ENCODE measurements around the gene PLOD2.
A peak's percentile ranks its signal among the peaks of the same experiment; 100 is the strongest.

The PLOD2 gene

DNA sequence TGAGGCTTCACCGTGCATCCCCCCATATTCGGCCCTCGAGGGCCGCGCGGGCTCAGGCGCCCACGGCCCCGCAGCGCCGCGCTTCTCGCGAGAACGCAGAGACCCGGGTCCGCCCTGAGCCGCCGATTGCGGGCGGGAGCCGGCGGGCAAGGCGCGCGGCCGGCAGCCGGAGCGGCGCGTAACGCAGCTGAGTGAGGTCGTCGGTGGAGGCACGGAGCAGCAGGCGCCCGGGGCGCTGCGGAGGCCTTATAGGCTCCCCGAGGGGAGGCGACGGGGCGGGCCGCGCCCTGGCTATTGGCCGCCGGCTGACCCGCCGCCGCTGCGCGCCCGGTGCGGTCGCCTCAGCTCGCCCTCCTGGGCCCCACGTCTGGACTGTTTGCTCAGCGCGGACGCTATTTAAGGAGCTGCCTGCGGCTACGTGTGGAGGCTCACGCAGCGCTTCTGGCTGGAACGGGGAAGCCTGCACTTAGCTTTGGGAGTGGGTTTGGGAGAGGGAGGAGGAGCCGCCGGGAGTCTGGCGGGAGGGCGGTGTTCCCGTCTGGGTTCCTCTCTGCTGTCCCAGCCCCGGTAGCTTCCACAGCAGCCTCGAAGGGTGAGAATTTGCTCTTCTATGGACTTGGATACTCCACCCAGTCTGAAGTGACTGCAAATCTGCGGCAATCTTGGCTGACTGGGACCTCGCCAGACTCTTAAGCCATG is at the start of gene PLOD2:
PLOD2 (minus strand) TSS at position 221 of the 699 bp plus-strand sequence; CDS start at position 26, 195 bp downstream.
- no peak for FAIRE-seq

DNA sequence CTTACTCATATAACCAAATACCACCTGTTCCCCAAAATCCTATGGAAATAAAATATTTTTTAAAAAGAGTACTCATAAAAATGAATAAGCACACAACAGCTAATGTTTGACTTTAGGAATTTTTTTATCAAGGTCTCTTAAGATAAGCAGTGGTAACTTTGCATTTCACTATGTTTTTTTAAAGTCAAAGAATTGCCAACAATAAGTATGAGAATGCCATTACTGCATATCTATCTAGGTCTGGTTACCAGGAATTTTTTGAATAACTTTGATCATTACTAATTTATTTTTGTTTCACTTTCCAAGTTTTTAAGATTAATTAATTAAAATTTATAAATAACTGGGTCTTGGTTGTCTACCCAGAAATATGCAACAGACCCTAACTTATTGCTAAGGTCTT is 48.4 kb upstream of the PLOD2 start:
- no peak for FAIRE-seq

DNA sequence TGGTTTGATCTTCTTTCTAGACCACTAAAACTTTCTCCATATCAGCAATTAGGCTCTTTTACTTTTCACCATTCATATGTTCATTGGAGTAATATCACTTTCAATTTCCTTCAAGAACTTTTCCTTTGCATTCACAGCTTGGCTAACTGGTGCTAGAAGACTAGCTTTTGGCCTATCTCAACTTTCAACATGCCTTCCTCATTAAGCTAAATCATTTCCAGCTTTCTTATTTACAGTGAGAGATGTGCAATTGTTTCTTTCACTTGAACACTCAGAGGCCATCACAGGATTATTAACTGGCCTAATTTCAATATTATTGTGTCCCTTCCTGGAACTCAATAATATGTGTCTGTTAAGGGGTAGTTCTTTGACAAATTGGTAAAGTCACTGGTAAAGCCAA is 42.8 kb upstream of the PLOD2 start:
- no peak for FAIRE-seq

DNA sequence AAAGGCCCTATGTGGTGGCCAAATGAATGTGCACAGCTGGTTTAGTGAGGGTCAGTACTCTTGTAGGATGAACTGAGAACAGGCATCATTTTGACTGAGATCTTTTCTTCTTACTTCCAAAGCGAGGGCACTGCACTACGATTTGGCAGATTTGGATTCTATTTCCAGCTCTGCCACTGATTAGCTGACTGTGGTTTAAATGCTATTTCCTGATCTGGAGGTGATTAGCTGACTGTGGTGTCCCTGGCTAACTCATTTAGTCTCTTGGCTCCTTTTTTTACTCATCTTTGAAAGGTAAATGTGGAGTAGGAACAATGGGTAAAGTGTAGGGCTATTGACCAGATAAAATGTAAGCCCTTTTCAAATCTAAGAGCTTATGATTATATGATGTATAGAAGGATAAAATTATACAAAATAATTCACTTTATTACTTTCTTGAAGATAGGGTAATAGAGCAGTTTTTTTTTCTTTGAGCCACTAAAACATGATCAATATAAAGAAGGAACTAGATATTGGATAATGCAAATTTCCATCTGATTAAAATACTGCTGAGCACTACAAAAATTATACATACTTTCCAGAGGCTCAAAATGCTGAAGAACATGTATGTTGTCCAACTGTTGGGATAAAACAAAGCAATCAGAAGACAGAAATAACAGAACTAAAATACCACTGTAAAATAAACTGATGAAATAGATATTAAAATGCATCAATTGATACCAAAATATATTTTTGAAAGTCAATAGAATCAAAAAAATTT is 39.7 kb upstream of the PLOD2 start:
- FAIRE-seq = no peak

DNA sequence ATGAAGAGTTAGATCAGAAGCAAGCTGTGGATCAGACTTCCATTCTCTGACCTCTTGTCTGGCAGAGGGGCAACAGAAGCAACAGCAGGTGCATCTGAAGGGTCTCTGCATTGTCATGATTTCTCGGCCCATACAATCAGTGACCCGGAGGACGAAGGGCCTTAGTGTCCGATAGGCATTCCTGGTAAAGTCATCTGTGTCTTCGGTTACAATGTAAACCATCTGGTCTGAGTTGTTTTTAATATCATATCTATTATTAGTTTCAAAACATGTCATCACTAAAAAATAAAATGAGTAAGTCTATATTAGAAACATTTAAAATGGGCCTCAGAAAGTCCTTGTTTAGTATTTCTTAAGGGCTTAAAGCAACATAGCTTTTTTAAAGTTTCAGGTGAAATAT is 38.8 kb upstream of the PLOD2 start:
- FAIRE-seq = no peak

DNA sequence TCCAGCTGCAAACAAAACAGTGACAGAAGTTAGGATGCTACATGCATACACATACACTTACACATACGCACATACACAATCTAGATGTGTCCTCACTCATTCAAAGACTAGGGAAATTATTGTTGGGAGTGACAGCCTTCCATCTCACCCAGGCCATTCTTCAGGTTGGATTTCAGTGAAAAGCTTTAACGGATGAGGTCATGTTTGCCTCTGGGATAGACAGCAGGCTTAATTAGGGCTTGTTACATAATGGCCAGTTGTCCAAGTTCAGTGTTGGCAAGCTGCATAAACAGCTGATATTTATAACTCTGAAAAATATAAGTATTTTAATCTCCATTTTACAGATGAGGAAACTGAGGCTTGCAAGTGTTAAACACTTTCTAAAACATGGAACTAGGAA is 35.8 kb upstream of the PLOD2 start:
- FAIRE-seq = no peak

DNA sequence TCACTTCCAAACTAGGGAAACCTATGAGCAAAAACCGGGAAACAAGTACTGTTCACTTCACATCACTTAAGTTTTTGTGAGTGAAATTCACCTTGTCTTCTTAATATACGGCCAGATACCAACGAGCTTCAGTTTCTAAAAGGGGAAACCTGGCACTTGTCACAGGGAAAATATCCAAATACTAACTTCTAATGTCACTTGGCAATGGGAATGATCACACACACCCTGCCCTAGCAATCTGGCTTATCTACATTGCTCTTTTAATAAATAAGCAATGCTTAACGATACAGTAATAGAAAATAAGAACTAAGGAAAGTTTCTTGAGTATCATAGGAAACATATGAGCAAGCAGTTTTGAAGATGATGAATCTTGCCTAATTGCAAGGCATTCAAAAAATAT is 34.6 kb upstream of the PLOD2 start:
- FAIRE-seq = no peak

DNA sequence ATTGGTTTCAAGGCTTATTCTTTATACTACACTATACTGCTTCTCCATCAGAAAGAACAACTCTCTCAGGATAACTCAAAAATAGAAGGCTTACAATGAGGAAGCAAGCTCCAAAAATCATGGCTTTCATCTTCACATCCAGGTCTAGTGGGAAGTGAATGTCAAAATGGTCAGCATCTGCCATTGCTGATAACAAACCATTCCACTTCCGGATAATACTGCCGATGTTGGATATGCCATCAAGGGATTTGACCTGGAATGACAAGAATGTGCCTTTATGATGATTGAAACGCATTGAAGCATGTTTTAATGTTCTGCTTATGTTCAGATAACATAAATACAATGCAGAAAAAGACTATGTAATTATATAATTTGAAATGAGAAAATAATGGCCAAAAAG is 34.0 kb upstream of the PLOD2 start:
- no peak for FAIRE-seq

DNA sequence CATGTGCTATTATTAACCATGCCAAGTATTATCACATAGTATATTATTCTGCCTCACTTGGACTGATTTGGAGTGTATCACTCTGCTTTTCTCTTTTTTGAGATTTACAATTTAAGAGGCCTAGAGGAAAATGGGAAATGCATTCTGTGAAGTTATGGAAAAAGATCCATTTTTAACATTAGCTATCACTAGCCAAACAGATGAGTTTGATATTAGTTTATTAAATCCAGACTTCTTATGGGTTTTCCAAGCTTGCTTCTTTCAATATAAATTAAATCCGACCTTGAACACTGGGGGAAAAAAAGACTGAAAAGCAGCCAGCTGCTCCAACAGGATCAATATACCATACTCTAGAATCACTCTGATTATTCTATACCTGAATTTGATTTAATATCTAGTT is 30.1 kb upstream of the PLOD2 start:
- FAIRE-seq = no peak

DNA sequence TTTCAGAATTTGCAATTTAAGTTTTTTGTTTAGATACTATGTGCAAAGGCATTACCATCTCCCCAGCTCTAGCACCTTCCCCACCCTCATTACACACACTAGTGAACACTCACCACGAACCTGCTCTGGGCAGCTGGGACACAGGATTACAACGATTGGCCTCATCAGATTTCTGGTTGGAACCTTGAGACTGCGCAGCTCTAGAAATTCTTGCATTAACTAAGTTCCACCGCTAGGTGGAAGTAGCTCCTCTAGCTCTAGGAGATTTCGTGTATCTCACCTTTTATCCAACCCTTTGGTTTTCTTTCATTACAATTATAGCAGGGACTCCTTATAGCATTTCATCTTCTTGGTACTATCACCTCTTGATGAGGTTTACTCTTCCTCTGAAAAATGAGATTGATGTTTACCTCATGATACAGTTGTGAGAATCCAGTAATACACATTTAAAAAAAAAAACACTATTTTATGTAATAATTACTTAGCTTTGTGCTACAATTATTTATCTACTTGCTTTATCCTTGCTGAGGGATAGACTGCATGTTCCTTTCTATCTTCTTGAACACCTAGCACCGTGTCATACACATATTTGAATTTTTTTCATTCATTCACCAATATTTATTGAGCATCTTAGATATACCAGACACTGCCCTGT is 28.7 kb upstream of the PLOD2 start:
- FAIRE-seq = peak; percentile 76

DNA sequence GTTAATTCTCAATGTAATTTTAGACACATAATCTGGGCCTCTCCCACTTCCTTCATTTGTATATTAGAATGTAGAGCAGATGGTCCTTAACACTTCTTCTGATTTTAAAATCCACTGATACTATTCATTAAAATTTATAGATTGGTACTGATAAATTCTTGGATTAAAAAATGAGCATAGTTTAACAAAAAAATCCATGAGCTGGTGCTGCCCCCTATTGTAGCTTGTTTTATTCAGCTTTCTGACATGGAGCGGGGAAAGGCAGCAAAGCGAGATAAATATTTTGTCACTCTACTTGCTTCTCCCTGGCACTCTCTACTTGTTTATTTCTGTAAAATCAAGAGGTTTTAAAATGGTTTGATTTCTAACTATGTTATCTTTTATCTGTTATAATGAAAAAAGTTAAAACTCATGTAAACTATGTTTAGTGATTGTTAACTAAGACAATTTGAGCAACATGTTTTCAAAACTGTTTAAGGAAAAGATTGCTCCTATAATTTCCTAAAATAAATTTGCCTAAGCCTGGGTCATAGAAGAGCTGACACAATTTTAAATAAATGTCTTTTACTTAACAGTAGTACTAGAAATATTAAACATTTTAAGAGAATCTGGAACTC is 26.5 kb upstream of the PLOD2 start:
- FAIRE-seq = peak; percentile 80

DNA sequence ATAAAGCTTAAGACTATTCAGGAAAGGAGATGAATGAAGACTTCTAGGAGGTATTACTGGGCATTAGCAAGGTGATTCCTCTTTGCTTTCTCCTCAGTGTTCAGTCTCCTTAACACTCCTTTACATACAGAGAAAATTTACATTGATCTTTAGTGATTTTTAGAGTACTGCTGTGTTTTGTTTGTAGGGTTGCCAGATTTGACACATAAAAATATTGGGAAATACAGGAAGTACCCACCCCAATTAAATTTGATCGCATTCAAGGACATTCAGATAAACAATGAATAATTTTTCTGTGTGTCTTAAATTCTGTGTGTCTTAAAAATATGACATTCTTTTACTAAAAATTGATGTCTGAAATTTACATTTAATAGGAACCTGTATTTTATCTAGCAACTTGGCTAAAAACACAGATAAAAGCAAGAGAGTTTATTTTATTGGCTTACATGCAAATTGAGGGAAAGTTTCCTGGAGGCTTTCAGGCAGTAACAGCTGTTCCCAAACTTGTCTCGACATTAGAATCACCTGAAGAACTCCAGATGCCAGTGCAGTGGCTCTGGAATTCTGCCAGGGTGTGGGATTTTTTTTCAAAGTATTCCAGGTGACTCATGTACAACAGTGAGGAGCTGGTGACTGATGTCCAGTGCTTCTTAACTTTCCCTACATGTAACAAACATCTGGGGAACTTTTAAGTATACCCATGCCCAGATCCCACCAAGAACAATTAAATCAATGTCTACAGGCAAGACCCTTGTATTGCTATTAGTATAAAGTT is 23.4 kb upstream of the PLOD2 start:
- no peak for FAIRE-seq

DNA sequence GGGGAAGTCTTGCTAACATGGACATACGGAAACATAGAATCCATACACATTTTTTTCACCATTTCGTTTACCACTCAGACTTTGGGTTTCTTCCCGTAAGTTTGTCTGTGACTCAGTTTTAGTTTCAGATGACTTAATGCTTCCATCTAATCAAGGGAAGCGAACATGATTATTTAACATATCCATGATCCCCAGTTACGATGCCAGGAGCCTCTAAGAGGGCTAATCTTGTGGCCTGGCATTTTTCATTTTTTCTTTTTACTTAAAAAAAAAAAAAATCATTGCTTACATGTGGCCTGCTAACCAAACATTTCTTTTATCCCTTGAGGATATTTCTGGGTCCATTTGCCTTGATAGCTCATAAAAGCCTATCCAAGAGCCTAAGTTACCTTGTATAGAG is 20.2 kb upstream of the PLOD2 start:
- FAIRE-seq = no peak

DNA sequence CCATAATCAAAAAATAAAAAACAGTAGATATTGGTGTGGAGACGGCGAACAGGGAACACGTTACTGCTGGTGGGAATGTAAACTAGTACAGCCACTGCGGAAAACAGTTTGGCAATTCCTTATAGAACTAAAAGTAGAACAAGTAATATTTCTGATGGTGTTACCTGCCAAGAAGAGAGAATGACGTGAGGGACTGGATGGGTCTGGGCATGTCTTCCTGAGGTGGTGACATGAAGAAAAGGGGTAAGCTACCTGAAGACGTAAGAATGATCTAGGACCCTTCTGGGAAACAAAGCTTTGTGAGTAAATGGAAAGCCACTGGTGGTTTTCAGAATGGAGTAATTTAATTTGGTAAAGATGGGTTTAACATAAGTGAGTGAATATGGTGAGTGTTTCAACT is 19.4 kb upstream of the PLOD2 start:
- no peak for FAIRE-seq

DNA sequence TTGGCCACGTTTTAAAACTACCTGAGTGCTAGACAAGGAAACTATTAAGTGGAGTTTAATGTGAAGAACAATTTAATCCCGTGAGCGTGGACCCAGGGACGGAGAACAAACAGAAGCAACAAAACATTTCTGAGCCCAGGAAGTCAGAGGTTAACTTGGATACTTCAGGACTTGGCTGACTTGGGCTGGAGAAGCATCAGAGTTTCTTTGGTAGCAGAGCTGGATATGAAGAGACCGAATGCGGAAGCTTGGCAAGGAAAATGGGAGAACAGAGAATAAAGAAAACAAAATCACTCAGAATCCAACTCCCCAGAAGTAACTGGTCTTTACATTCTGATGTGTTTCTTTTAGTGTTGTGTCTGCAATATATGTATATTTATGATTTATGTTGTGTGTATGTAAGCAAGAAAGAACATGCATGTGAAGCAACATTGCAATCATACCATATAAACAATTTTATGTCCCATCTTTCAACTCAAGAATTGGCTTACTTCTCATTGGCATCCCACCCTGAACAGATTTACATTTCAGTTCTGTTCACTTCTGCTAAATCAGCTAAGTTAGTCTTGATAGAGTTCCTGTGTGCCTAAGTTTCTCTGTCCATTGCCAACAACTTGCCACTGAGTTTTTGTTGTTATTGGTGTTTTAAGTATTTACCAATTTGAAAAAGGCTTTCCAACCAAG is 17.2 kb upstream of the PLOD2 start:
- no peak for FAIRE-seq

DNA sequence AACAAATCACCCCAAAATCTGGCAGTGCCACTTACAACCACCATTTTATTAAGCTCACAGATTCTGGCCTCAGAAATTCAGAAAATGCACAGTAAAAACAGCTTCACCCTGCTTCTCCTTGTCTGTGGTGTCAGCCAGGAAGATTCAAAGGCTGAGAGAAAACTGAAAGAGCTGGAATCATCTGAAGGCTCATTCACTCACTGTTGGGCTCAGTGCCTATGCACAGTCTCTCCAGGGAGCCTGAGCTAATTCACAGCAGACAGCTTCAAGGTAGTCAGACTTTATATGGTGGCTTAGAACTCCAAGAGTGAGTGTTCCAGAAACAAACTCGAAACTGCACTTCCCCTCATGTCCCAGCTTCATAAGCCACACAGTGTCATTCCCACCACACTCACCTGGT is 16.5 kb upstream of the PLOD2 start:
- FAIRE-seq = no peak

DNA sequence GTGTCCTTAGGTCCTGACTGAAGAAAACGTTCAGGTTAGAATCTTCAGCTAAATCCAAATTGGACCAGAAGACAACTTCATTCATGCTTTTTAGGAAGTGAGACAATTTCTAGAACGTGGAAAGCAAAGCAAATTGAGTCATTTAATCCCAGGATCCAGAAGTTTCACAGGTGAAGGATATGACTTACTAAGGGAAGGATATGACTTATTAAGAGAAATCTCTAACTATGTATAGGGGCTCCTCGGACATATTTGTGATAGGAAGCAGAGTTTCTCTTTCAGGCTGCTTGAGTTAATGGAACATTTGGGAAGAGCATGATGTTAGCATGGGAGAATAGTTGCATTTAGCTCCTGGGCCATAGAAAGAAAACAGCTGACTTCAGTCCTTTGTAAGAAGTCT is 16.1 kb upstream of the PLOD2 start:
- FAIRE-seq = no peak

DNA sequence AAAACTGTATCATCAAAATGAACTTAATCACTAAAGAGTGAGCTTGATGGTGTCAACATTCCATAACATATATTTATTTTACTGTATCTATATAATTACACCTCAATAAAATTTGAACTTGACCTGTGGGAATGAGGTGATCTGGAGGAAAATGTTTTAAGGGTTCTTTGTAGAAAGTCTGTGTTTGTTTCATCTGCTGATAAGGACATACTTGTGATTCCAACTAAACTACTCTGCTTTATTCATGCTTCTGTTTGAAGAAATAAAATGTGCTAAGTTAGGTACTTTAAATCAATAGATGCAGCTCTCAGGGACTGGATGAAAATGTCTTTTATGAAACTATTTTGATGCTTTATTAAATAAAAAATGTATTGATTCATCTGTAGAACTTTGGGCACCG is 11.6 kb upstream of the PLOD2 start:
- no peak for FAIRE-seq

DNA sequence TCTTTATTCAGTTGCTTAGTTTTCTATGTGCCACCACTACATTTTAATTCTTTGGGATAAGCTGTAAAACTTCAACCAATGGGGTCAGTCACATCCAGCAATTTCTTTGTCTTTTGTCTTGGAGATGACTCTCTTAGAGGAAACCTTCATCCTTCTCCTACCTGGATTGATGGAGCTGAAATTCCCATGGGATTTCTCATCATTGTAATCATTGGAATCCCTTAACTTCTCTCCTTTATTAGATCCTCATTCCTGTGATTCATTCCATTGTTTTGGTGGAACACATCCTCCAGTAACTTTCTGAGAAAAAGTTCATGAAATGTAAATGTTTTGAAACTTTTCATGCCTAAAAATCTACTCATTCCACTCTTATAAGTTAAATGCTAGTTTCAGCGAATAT is 9.6 kb upstream of the PLOD2 start:
- FAIRE-seq = no peak

DNA sequence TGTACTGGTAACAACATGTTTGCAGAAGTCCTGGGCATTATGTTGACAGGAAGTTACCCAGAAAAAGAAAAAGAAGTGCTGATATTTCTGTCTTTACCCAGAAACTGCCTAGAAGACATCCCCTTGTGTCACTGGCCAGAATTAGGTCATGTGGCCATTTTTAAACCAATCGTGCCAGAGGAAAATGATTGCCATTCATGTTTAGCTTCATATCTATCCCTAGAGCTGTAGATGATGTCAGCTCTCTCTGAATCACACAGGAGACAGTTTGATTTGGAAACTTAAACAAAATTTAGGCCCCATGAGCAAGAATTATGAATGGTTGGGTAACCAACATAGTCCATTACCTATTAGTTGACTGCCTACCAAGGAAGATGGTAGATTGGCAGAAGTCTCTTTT is 8.9 kb upstream of the PLOD2 start:
- no peak for FAIRE-seq

DNA sequence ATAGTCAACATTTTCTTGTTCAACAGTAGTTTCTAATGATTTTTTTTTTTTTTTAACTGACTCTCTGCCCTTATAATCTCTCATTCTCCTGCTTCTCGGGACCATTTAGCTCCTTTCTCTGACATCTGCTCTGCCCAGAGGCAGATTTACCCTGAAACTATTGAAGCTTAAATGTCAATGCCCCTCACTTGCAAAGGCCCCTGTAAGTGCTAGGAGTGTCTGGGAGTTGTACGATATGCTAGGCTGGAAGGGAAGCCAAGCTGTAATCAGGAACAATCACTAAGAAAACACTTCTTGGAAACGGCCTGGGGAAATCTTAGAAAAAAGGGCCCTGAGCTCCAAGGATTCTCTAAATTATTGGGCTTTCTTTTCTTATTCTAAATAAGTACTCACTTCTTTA is 5.8 kb upstream of the PLOD2 start:
- FAIRE-seq = no peak

DNA sequence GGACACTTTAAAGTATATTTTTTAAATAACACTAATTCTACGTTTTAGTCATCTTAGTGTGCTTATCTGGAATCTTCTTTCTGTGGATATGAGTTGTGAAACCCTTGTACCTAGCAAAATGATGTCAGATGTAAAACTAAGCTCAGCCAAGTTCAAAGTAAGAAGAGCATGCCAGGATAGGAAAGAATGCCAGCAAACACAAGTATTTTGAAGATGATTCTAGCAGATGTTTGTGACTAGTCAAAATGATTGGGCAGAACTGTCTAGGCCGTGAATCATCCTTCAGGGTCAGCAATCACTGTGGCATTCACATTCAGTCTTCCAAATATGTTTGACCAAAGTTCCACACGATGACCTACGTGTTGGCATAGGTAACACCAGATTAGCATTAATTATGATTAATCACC is 5.4 kb upstream of the PLOD2 start:
- no peak for FAIRE-seq

All from A204.1 (cell line).